GM23248 (cell line): Measurements from ENCODE around the gene KIR3DL2.

Experiments
- EZH2 ChIP-seq: fragments of 200-600 bp; sonication (generic); IDR thresholded peaks from 2 replicates; pipeline ENCODE4 v1.6.1; 2018; ENCODE audit warnings: antibody characterized with exemption, mild to moderate bottlenecking; ENCODE audit not compliant: insufficient read depth, poor library complexity, severe bottlenecking
- EZH2phosphoT487 ChIP-seq: fragments of 200-600 bp; sonication (generic); IDR thresholded peaks from 2 replicates; pipeline ENCODE4 v1.6.1; 2018; ENCODE audit warnings: antibody characterized with exemption, moderate library complexity, mild to moderate bottlenecking, low read depth; ENCODE audit not compliant: insufficient read depth

DNA sequence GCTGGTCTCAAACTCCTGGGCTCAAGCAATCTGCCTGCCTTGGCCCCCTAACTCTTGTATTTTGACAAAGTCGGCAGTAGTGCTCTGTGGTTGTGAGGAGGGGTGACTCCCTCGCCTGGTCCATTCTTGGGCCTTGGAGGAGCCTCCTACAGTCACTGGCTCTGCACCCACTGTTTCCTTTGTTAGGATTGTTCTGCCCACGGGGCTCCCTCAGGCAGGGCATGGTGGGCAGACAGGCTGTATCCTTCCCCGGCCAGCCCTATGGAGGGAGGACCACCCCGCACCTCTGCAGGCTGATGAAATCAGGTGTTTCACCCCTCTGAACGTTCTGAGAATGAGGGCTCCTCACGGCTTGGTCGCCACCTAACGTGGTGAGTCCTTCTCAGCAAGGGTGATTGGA lies 33.0 kb downstream of the KIR3DL2 start:
- TF ChIP-seq EZH2phosphoT487: no peak
- TF ChIP-seq EZH2: no peak
